Measurements from ENCODE around the gene FSIP1. TPM values are rescaled to one million over a fixed set of nuclear protein-coding genes. Genes with fewer than 3 reads are reported as not detected.

FSIP1 gene
- total and polyA plus RNA-seq, 9 of the 15 experiments (the other 6 are each of a cell fraction or from before 2014, with no cell fraction given), result 0.07 to 0.51 (median 0.29) TPM

GRCh38 chr15:39786447-39787056, 3.9 kb upstream of the FSIP1 start:
- peak; percentile 68 for FAIRE-seq
- TF ChIP-seq PTBP1 (IDR thresholded peaks at IDR 0.05; ENCODE audit: low read depth, low read length), result 0 out of 2 replicates have a peak, but pooled peaks have one; percentile 51
- no peak for TF ChIP-seq ZNF696 (CRISPR knock-in tag; conservative IDR thresholded peaks at IDR 0.05)
- TF ChIP-seq ZNF449 (CRISPR knock-in tag; IDR thresholded peaks at IDR 0.05), result no peak
- no peak for TF ChIP-seq RREB1 (CRISPR knock-in tag; IDR thresholded peaks at IDR 0.05)
- TF ChIP-seq CAMTA2 (CRISPR knock-in tag; conservative IDR thresholded peaks at IDR 0.05), result no peak
- TF ChIP-seq ADNP (tag; IDR thresholded peaks at IDR 0.05), result no peak
- no peak for TF ChIP-seq RBM17 (IDR thresholded peaks at IDR 0.05; ENCODE audit: borderline replicate concordance, low read depth, low read length)
- no peak for TF ChIP-seq SMARCE1 (IDR thresholded peaks at IDR 0.05)
- TF ChIP-seq ARID3B (CRISPR knock-in tag; IDR thresholded peaks at IDR 0.05; ENCODE audit: borderline replicate concordance), result no peak
- TF ChIP-seq, protein P1, sequence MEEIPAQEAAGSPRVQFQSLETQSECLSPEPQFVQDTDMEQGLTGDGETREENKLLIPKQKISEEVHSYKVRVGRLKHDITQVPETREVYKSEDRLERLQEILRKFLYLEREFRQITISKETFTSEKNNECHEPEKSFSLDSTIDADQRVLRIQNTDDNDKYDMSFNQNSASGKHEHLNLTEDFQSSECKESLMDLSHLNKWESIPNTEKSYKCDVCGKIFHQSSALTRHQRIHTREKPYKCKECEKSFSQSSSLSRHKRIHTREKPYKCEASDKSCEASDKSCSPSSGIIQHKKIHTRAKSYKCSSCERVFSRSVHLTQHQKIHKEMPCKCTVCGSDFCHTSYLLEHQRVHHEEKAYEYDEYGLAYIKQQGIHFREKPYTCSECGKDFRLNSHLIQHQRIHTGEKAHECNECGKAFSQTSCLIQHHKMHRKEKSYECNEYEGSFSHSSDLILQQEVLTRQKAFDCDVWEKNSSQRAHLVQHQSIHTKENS (CRISPR knock-in tag; IDR thresholded peaks at IDR 0.05), result no peak
- no peak for TF ChIP-seq JUNB (CRISPR knock-in tag; conservative IDR thresholded peaks at IDR 0.05)

More at GRCh38 chr15:39786447-39787056, 3.9 kb upstream of the FSIP1 start:
- Histone ChIP-seq H3K4me3 (no peak overlapping the region), H3K9me1 (ENCODE audit: control insufficient read depth, insufficient read depth, low read length) (no peaks in the 10 kb centered on the region), H3K4me1 (replicated peaks in 1 of 2; ENCODE audit: control insufficient read depth in 2 of 2, insufficient read depth in 2 of 2, low read length in 2 of 2) (peaks cover 0 to 8% of the 10 kb centered on the region in 2 experiments; a peak in 3 of 5 replicates), H3K36me3 (ENCODE audit: control insufficient read depth, insufficient read depth, low read length) (no peaks in the 10 kb centered on the region), H3K27ac (ENCODE audit: extremely low read depth, low read depth, low read length) (no peak overlapping the region), H4K20me1 (replicated peaks; ENCODE audit: control insufficient read depth, insufficient read depth, low read length) (no peaks in the 10 kb centered on the region), H3K79me2 (ENCODE audit: control insufficient read depth, insufficient read depth, low read length) (peaks cover 13% of the 10 kb centered on the region), H3K27me3 (ENCODE audit: control insufficient read depth in 2 of 2, insufficient read depth in 2 of 2, low read length in 2 of 2) (no peaks in the 10 kb centered on the region), H3K9me3 (replicated peaks; ENCODE audit: control insufficient read depth, insufficient read depth, low read depth, low read length) (no peaks in the 10 kb centered on the region), H3K9ac (ENCODE audit: insufficient read depth in 1 of 2, low read depth in 2 of 2, low read length in 2 of 2) (no peak overlapping the region), H3K4me2 (ENCODE audit: insufficient read depth, low read length) (no peak overlapping the region), H2AFZ (ENCODE audit: low read depth, low read length) (no peak overlapping the region; the same call in 1 of the 2 replicates)
- CTCF ChIA-PET (ENCODE audit: low intra/inter-chr PET ratio), result interaction anchor here (0.7 to 4.6 kb wide), 8 partner anchors 87 to 523 kb away, joined by 3 to 22 read pairs (median 3); no protein-coding TSS in a partner anchor
- POLR2A ChIA-PET, result no interaction called here
- DNase-seq (ENCODE audit: extremely low read depth in 1 of 4, low spot score in 3 of 4) (peak in 3 of 4 experiments; percentile 22 to 61 (median 48)), ATAC-seq (no peak)
- 4% methylated on average over 5 of the region's 5 CpGs for WGBS (ENCODE audit: insufficient coverage, low coverage, missing lambda C conversion rate)
- no TSS peak for BruUV-seq (replicated peaks)
- intact Hi-C loops (cut with micrococcal nuclease) (loop anchor here (1.0 to 5.0 kb wide), 5 partner anchors 89 to 486 kb away; no protein-coding TSS in a partner anchor), in situ Hi-C loops (cut with MboI) (loop anchor here (5.0 to 25.0 kb wide), 2 partner anchors 136 to 226 kb away; partner anchors contain the start of gene GPR176)

Measured in K562 (cell line).